HUES64 (cell line): ENCODE results near the gene PARD3.
"Not testable (repeated sequence)": the region's sequence is repeated elsewhere in the genome, so short reads cannot be mapped to it uniquely, and the experiment has no call there.

Source experiments
- H3K27ac ChIP-seq: 2 replicates; pipeline ENCODE4 v1.7.0; 2013; ENCODE audit warnings: low read depth, low read length, inconsistent platforms
- H3K27me3 ChIP-seq: 2 replicates; pipeline ENCODE4 v1.6.1; 2013; ENCODE audit warnings: mild to moderate bottlenecking, low read length; ENCODE audit not compliant: insufficient read depth
- H3K36me3 ChIP-seq: 2 replicates; pipeline ENCODE4 v1.6.1; 2013; ENCODE audit warnings: mild to moderate bottlenecking, low read length; ENCODE audit not compliant: insufficient read depth
- H3K4me1 ChIP-seq: 2 replicates; pipeline ENCODE4 v1.6.1; 2013; ENCODE audit warnings: mild to moderate bottlenecking, low read length, moderate library complexity; ENCODE audit not compliant: insufficient read depth
- H3K4me3 ChIP-seq: 2 replicates; pipeline ENCODE4 v1.5.1; 2013; ENCODE audit warnings: mild to moderate bottlenecking, low read length, moderate library complexity
- H3K9ac ChIP-seq: 2 replicates; pipeline ENCODE4 v1.6.1; 2013; ENCODE audit warnings: mild to moderate bottlenecking, low read depth, low read length
- H3K9me3 ChIP-seq: 2 replicates; pipeline ENCODE4 v1.6.1; 2013; ENCODE audit warnings: low read depth, low read length; ENCODE audit not compliant: insufficient read depth
- WGBS: fragments of 150-250, 120-280 bp; methylation state at CpG from one replicate; pipeline ENCODE4 v1.1.7; 2013; ENCODE audit warnings: missing lambda C conversion rate; 5-methylcytosine and 5-hydroxymethylcytosine counted together

PARD3 gene

GRCh38 chr10:34075254-34075926 is 739.7 kb downstream of the PARD3 start:
- Histone ChIP-seq H3K4me3 (no peak overlapping the region), H3K27ac (no peak overlapping the region), H3K9me3 (no peaks in the 10 kb centered on the region), H3K36me3 (no peaks in the 10 kb centered on the region), H3K9ac (no peak overlapping the region), H3K4me1 (no peaks in the 10 kb centered on the region), H3K27me3 (no peaks in the 10 kb centered on the region)
- WGBS: 85% methylated on average over 6 of the region's 6 CpGs

- Histone ChIP-seq H3K4me3 (no peak overlapping the region), H3K36me3 (no peaks in the 10 kb centered on the region), H3K4me1 (no peaks in the 10 kb centered on the region), H3K27me3 (no peaks in the 10 kb centered on the region), H3K9me3 (no peaks in the 10 kb centered on the region), H3K27ac (no peak overlapping the region), H3K9ac (no peak overlapping the region)
- WGBS: 99% methylated on average over 3 of the region's 3 CpGs
Observed at GRCh38 chr10:34074051-34074450, 741.0 kb downstream of the PARD3 start.

- peaks cover 13% of the 10 kb centered on the region; the same call in 1 of the 2 replicates for H3K9me3 ChIP-seq
- H3K27me3 ChIP-seq, H3K9ac ChIP-seq, H3K36me3 ChIP-seq, H3K27ac ChIP-seq, H3K4me1 ChIP-seq, H3K4me3 ChIP-seq: not testable (repeated sequence)
- WGBS: 93% methylated on average over 6 of the region's 6 CpGs
Observed at GRCh38 chr10:34067741-34068140, 747.4 kb downstream of the PARD3 start.

GRCh38 chr10:34063592-34063991 is 751.5 kb downstream of the PARD3 start:
- no peak overlapping the region for H3K9ac ChIP-seq
- H3K4me1 ChIP-seq: no peaks in the 10 kb centered on the region
- H3K9me3 ChIP-seq: peaks cover 22% of the 10 kb centered on the region
- 88% methylated on average over 1 of the region's 1 CpG for WGBS
- H3K4me3 ChIP-seq: no peak overlapping the region
- H3K27me3 ChIP-seq: no peaks in the 10 kb centered on the region
- no peak overlapping the region for H3K27ac ChIP-seq
- H3K36me3 ChIP-seq: no peaks in the 10 kb centered on the region

- H3K9ac ChIP-seq: no peak overlapping the region
- no peaks in the 10 kb centered on the region for H3K27me3 ChIP-seq
- H3K27ac ChIP-seq: no peak overlapping the region
- peaks cover 22% of the 10 kb centered on the region for H3K9me3 ChIP-seq
- H3K4me3 ChIP-seq: no peak overlapping the region
- H3K4me1 ChIP-seq: no peaks in the 10 kb centered on the region
- H3K36me3 ChIP-seq: no peaks in the 10 kb centered on the region
Observed at GRCh38 chr10:34061841-34062240, 753.3 kb downstream of the PARD3 start.
